ENCODE data around the gene TBC1D22A. TPM values are rescaled to one million over a fixed set of nuclear protein-coding genes. Genes with fewer than 3 reads are reported as not detected.

Gene TBC1D22A
- total RNA-seq, 1 experiment from 2014 or later, result 18.2 TPM

GRCh38 chr22:46879083-46879482, 116.6 kb downstream of the TBC1D22A start:
- no peaks in the 10 kb centered on the region for H3K27me3 ChIP-seq
- no peak for DNase-seq
- 0 out of 2 replicates have a peak, but pooled peaks cover 3% of the 10 kb centered on the region for H3K36me3 ChIP-seq
- no peak overlapping the region for H3K4me3 ChIP-seq
- H3K9me3 ChIP-seq, result no peaks in the 10 kb centered on the region

DNA sequence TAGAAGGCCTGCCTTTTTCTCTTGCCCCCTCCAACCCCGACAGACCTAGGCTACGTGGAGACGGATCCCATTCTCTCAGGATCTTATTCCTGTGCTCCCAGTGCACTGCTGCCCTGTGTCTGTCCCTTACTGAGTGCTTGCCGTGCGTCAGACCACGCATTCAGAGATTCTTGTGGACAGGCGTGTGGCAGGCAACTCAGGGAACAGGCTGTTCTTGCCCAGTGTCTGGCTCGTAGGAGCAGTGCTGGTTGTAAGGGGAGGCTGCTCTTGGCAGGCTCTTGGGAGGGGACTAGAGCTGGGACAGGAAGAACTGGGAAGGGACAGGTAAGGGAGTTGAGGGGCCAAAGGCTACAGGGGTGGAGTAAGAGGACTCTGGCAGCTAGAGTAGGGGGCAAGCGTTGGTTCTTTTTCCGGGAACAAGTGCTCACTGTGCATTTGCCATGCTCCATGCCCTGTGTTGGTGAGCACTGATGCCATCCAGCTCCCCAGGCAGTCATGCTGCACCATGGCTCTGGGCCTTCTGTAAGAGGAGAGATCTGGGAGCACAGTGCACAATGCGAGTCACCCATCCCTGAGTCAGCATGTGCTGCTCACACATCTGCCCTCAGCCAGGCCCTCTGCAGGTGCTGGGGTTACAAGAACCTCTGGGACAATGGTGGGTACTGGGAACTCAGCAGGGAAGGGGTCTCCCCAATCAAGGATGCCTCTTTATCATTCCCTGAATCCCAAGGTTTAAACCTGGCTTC, 119.1 kb downstream of the TBC1D22A start:
- DNase-seq, result peak; percentile 59

GRCh38 chr22:46883092-46883910, 120.9 kb downstream of the TBC1D22A start:
- Histone ChIP-seq H3K4me3 (no peak overlapping the region), H3K9me3 (no peaks in the 10 kb centered on the region), H3K36me3 (0 out of 2 replicates have a peak, but pooled peaks cover 3% of the 10 kb centered on the region), H3K27me3 (no peaks in the 10 kb centered on the region)
- no peak for DNase-seq

More for the DNA sequence above, 119.1 kb downstream of the TBC1D22A start:
- H3K9me3 ChIP-seq, result no peaks in the 10 kb centered on the region
- no peak overlapping the region for H3K4me3 ChIP-seq
- H3K27me3 ChIP-seq, result no peaks in the 10 kb centered on the region
- 0 out of 2 replicates have a peak, but pooled peaks cover 3% of the 10 kb centered on the region for H3K36me3 ChIP-seq

DNA sequence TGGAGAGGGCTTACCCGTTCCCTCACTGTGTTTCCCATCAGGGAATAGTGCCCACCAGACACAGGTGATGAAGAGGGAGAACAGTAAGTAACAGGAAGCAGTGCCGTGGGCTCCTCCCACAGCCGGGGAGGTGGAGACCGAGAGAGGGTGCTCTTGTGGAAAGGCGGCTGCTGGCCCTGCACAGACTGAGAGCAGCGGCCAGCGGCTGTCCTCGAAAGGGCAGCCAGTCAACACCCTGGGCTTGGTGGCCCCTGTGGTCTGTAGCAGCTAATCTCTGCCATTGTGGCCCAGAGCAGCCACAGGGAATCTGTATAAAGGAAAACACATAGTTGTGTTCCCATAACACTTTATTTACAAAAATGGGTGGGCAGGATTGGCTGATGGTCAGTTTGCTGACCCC, 121.9 kb downstream of the TBC1D22A start:
- Histone ChIP-seq H3K36me3 (0 out of 2 replicates have a peak, but pooled peaks cover 3% of the 10 kb centered on the region), H3K4me3 (no peak overlapping the region), H3K9me3 (no peaks in the 10 kb centered on the region), H3K27me3 (no peaks in the 10 kb centered on the region)
- no peak for DNase-seq

- Histone ChIP-seq H3K9me3 (no peaks in the 10 kb centered on the region), H3K4me3 (no peak overlapping the region), H3K27me3 (no peaks in the 10 kb centered on the region), H3K36me3 (no peaks in the 10 kb centered on the region)
- DNase-seq, result no peak
These were observed 125.5 kb downstream of the TBC1D22A start for GRCh38 chr22:46887978-46888377.

GRCh38 chr22:46890819-46891218, 128.4 kb downstream of the TBC1D22A start:
- Histone ChIP-seq H3K27me3 (no peaks in the 10 kb centered on the region), H3K36me3 (no peaks in the 10 kb centered on the region), H3K9me3 (no peaks in the 10 kb centered on the region), H3K4me3 (no peak overlapping the region)
- no peak for DNase-seq

DNA sequence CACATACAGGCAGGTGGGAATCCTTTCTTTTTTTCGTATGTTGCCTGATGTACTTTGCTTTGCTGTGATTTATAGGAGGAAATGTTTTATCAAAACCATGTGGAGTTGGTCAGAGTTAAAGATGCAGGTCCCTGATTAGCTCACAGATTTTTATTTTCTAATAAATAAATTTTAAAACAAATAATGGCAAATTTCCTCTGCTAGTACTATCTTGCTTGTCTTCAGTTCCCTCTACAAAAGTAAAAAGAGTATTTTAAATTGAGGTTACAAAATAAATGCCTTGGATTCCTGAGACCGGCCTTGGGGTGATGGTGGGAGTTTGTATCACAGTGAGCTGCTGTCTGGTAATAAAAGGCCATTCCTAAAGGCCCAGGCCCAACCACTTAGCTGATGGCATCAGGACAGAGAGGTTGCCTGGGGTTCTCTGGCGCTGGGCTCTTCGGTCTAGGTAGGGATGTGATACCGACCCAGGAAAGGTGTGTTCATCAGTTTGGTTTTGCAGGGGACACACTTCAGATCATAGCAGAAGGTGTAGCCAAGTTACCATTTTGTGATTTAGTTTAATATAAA, 129.0 kb downstream of the TBC1D22A start:
- H3K36me3 ChIP-seq, result no peaks in the 10 kb centered on the region
- no peaks in the 10 kb centered on the region for H3K9me3 ChIP-seq
- H3K27me3 ChIP-seq, result no peaks in the 10 kb centered on the region
- DNase-seq, result no peak
- H3K4me3 ChIP-seq, result no peak overlapping the region

GRCh38 chr22:46892866-46893265, 130.4 kb downstream of the TBC1D22A start:
- DNase-seq, result no peak
- Histone ChIP-seq H3K27me3 (no peaks in the 10 kb centered on the region), H3K36me3 (no peaks in the 10 kb centered on the region), H3K9me3 (no peaks in the 10 kb centered on the region), H3K4me3 (no peak overlapping the region)

DNA sequence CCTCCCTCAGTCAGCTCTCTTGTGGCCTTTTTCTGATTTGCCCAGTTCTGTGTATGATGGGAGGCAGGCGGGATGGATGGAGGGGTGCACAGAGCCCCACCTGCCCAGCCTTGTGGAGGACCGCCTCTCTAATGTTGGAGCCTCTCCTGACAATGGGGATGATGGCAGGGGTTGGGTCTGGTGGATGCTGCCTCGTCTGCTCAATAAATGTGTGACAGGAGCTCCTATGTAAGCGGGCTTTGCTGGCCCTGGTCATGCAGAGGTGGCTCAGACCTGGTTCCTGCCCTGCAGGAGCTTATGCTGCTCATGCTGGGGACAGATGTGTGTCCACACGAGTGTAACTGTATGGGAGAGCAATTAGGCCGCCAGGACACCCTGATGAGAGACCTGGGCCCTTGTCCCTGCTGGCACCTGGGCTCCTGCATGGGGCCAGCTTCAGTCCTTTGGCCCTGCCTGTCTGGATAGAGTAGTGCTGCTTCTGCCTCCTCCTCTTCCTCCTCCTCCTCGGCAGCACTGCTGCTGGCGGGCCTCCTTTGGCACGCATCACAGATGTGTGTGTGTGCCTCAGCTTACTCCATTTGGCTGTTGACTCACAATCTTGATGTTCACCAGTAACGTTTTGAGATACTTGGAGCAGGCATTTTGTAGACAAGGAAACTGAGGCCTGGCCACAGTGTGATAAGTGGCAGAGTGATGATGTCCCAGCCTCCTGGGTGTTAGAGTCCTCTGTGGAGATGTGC, 131.0 kb downstream of the TBC1D22A start:
- Histone ChIP-seq H3K27me3 (no peaks in the 10 kb centered on the region), H3K4me3 (no peak overlapping the region), H3K36me3 (no peaks in the 10 kb centered on the region), H3K9me3 (no peaks in the 10 kb centered on the region)
- DNase-seq, result no peak

GRCh38 chr22:46894081-46894671, 131.7 kb downstream of the TBC1D22A start:
- H3K27me3 ChIP-seq, result no peaks in the 10 kb centered on the region
- no peaks in the 10 kb centered on the region for H3K9me3 ChIP-seq
- H3K36me3 ChIP-seq, result no peaks in the 10 kb centered on the region
- no peak overlapping the region for H3K4me3 ChIP-seq
- no peak for DNase-seq

- H3K27me3 ChIP-seq, result no peaks in the 10 kb centered on the region
- DNase-seq, result no peak
- no peaks in the 10 kb centered on the region for H3K36me3 ChIP-seq
- no peak overlapping the region for H3K4me3 ChIP-seq
- no peaks in the 10 kb centered on the region for H3K9me3 ChIP-seq
These were observed 132.6 kb downstream of the TBC1D22A start for GRCh38 chr22:46894851-46895640.

- H3K9me3 ChIP-seq, result no peaks in the 10 kb centered on the region
- no peaks in the 10 kb centered on the region for H3K27me3 ChIP-seq
These were observed 133.3 kb downstream of the TBC1D22A start for GRCh38 chr22:46895753-46896152.

DNA sequence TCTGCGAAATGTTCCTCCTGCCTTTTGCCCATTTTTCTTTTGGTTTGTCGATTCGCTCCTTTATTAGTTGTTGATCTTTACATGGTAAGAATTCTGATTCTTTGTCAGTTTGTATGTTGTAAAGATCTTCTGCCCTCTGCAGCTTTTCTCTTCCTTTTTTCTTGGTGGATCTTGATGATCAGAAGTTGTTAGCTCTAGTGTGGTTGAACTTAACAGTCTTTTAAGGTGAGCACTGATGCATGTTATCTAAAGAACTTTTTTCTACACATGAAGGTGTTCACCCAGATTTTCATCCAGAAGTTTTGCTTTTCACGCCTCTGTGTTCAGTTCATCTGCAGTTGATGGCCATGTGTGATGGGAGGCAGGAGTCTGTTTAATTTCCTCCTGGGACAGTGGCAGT, 133.7 kb downstream of the TBC1D22A start:
- no peaks in the 10 kb centered on the region for H3K9me3 ChIP-seq
- H3K36me3 ChIP-seq, result no peaks in the 10 kb centered on the region

More at GRCh38 chr22:46895753-46896152, 133.3 kb downstream of the TBC1D22A start:
- no peak for DNase-seq
- Histone ChIP-seq H3K4me3 (no peak overlapping the region), H3K36me3 (no peaks in the 10 kb centered on the region)

DNA sequence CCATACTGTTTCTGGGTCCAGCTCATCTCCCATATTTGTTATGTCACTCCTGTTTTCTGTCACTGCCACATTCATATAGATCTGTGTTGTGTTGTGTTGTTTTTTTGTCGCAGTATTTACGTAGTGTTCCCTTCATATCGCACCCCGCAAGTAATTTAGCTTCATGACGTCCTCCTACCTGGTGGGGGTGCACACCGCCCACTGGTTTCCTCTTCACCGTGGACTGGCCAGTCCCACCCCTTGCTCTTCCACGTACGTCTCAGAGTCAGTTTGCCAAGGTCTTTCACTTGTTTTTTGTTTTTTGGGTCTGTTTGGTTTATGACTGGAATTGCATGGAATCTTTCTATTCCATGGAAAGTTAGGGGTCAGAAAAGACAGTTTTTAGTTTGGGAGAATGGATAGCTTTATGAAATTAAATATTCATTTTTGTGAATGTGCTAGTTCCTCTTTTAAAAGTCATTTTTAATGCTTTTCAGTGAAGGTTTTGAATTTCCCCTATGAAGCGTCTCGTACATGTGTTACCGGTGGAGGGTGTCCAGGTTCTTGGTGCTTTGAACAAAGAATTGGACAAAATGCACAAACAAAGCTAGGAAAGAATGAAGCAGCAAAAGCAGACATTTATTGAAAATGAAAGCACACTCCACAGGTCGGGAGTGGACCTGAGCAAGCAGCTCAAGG, 134.3 kb downstream of the TBC1D22A start:
- no peaks in the 10 kb centered on the region for H3K27me3 ChIP-seq
- DNase-seq, result no peak
- no peaks in the 10 kb centered on the region for H3K9me3 ChIP-seq
- H3K4me3 ChIP-seq, result no peak overlapping the region
- H3K36me3 ChIP-seq, result no peaks in the 10 kb centered on the region

More for the DNA sequence above, 133.7 kb downstream of the TBC1D22A start:
- Histone ChIP-seq H3K4me3 (no peak overlapping the region), H3K27me3 (no peaks in the 10 kb centered on the region)
- no peak for DNase-seq

GRCh38 chr22:46897246-46897623, 134.8 kb downstream of the TBC1D22A start:
- H3K36me3 ChIP-seq, result no peaks in the 10 kb centered on the region
- peak; percentile 6 for DNase-seq
- no peaks in the 10 kb centered on the region for H3K9me3 ChIP-seq
- H3K4me3 ChIP-seq, result no peak overlapping the region
- no peaks in the 10 kb centered on the region for H3K27me3 ChIP-seq

Measured in MG63 (cell line).